Measurements from ENCODE around the gene PRKRA. TPM values are rescaled to one million over a fixed set of nuclear protein-coding genes. Genes with fewer than 3 reads are reported as not detected.

PRKRA gene
- total and polyA plus RNA-seq, 9 of the 15 experiments (the other 6 are each of a cell fraction or from before 2014, with no cell fraction given) = 14.1 to 78.1 (median 52.3) TPM

GRCh38 chr2:178417916-178418315 is 33.1 kb downstream of the PRKRA start:
- Histone ChIP-seq H3K4me3 (no peak overlapping the region), H3K4me1 (replicated peaks in 1 of 2; ENCODE audit: control insufficient read depth in 2 of 2, insufficient read depth in 2 of 2, low read length in 2 of 2) (peaks cover 7 to 11% of the 10 kb centered on the region in 2 experiments; a peak in 4 of 5 replicates), H3K4me2 (ENCODE audit: insufficient read depth, low read length) (no peak overlapping the region), H3K27me3 (ENCODE audit: control insufficient read depth in 2 of 2, insufficient read depth in 2 of 2, low read length in 2 of 2) (no peaks in the 10 kb centered on the region), H3K9me1 (ENCODE audit: control insufficient read depth, insufficient read depth, low read length) (no peaks in the 10 kb centered on the region), H3K9me3 (replicated peaks; ENCODE audit: control insufficient read depth, insufficient read depth, low read depth, low read length) (no peaks in the 10 kb centered on the region), H2AFZ (ENCODE audit: low read depth, low read length) (no peak overlapping the region), H3K79me2 (ENCODE audit: control insufficient read depth, insufficient read depth, low read length) (no peaks in the 10 kb centered on the region), H3K36me3 (ENCODE audit: control insufficient read depth, insufficient read depth, low read length) (no peaks in the 10 kb centered on the region), H3K9ac (ENCODE audit: insufficient read depth in 1 of 2, low read depth in 2 of 2, low read length in 2 of 2) (no peak overlapping the region), H3K27ac (ENCODE audit: extremely low read depth, low read depth, low read length) (no peak overlapping the region), H4K20me1 (replicated peaks; ENCODE audit: control insufficient read depth, insufficient read depth, low read length) (no peaks in the 10 kb centered on the region)
- intact Hi-C loops (cut with micrococcal nuclease) (loop anchor here (5.0 kb wide), 1 partner anchor 436 kb away; no protein-coding TSS in a partner anchor), in situ Hi-C loops (cut with MboI) (loop anchor here (5.0 kb wide), 1 partner anchor 306 kb away; the partner anchor contains the start of gene RBM45)
- DNase-seq (ENCODE audit: extremely low read depth in 1 of 4, low spot score in 3 of 4) (no peak), ATAC-seq (no peak), FAIRE-seq (no peak)
- POLR2A ChIA-PET = interaction anchor here (1.7 kb wide), 1 partner anchor 14 kb away, joined by 6 read pairs; no protein-coding TSS in a partner anchor
- WGBS (ENCODE audit: insufficient coverage, low coverage, missing lambda C conversion rate) = 44% methylated on average over 3 of the region's 3 CpGs
- CTCF ChIA-PET (ENCODE audit: low intra/inter-chr PET ratio) = interaction anchor here (0.6 to 2.6 kb wide), 2 partner anchors 21 to 899 kb away, joined by 3 to 13 read pairs; no protein-coding TSS in a partner anchor
- TF ChIP-seq DIDO1 (tag; IDR thresholded peaks at IDR 0.05; ENCODE audit: low read depth) (no peak), NFE2L1 (tag; IDR thresholded peaks at IDR 0.05; ENCODE audit: borderline replicate concordance, low read depth) (no peak), PATZ1 (CRISPR knock-in tag; IDR thresholded peaks at IDR 0.05; ENCODE audit: borderline replicate concordance) (no peak), SPI1 (IDR thresholded peaks at IDR 0.05; ENCODE audit: borderline replicate concordance, low read depth, low read length) (no peak), HLTF (IDR thresholded peaks at IDR 0.05) (no peak), ELF4 (CRISPR knock-in tag; IDR thresholded peaks at IDR 0.05) (no peak), LCOR (CRISPR knock-in tag; IDR thresholded peaks at IDR 0.05) (no peak)
- no TSS peak for BruUV-seq (replicated peaks)

All from K562 (cell line).